ENCODE measurements around the gene TTLL11. TPM values are rescaled to one million over a fixed set of nuclear protein-coding genes. Genes with fewer than 3 reads are reported as not detected.

The TTLL11 gene
- polyA plus RNA-seq, 1 donor from 2014 or later, result 8.0 TPM

DNA sequence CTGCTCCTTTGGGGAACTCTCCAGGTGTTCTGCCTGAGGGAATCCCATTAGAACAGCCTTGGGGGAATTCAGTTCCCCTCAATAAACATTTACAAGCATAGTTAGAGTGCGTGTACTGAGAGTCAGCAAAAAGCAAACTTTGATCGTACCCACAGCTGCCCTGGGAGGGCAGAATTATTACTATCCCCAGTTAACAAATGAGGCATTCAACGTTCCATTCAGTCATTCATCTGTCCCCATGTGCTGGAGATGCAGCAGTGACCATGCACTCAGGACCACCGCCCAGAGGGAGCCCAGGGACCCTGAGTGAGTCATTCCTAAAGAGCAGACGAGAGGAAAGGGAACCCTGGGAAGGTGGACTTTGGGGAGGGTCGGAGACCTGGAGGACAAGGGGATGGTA is 19.1 kb upstream of the TTLL11 start:
- H3K9me2 ChIP-seq (ENCODE audit: insufficient read depth, low read length), result no peaks in the 10 kb centered on the region
- H3K27ac ChIP-seq (ENCODE audit: low read length), result no peak overlapping the region
- H3K4me3 ChIP-seq (ENCODE audit: low read length), result no peak overlapping the region
- no peaks in the 10 kb centered on the region for H3K36me3 ChIP-seq (ENCODE audit: insufficient read depth, low read length)
- TF ChIP-seq EP300 (conservative IDR thresholded peaks at IDR 0.05; ENCODE audit: poor library complexity, severe bottlenecking) (no peak), MXI1 (conservative IDR thresholded peaks at IDR 0.05; ENCODE audit: poor library complexity, severe bottlenecking) (no peak), POLR2AphosphoS5 (IDR thresholded peaks at IDR 0.05) (no peak), TAF1 (IDR thresholded peaks at IDR 0.05; ENCODE audit: low read depth) (no peak), SMC3 (conservative IDR thresholded peaks at IDR 0.05; ENCODE audit: poor library complexity) (no peak), RAD21 (conservative IDR thresholded peaks at IDR 0.05) (no peak), EZH2 (IDR thresholded peaks at IDR 0.05; ENCODE audit: borderline replicate concordance, insufficient read depth, low read length, poor library complexity, severe bottlenecking) (no peak)
- TF ChIP-seq, protein P1, sequence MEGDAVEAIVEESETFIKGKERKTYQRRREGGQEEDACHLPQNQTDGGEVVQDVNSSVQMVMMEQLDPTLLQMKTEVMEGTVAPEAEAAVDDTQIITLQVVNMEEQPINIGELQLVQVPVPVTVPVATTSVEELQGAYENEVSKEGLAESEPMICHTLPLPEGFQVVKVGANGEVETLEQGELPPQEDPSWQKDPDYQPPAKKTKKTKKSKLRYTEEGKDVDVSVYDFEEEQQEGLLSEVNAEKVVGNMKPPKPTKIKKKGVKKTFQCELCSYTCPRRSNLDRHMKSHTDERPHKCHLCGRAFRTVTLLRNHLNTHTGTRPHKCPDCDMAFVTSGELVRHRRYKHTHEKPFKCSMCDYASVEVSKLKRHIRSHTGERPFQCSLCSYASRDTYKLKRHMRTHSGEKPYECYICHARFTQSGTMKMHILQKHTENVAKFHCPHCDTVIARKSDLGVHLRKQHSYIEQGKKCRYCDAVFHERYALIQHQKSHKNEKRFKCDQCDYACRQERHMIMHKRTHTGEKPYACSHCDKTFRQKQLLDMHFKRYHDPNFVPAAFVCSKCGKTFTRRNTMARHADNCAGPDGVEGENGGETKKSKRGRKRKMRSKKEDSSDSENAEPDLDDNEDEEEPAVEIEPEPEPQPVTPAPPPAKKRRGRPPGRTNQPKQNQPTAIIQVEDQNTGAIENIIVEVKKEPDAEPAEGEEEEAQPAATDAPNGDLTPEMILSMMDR (IDR thresholded peaks at IDR 0.05; ENCODE audit: poor library complexity, severe bottlenecking), result no peak
- TF ChIP-seq, protein P2, sequence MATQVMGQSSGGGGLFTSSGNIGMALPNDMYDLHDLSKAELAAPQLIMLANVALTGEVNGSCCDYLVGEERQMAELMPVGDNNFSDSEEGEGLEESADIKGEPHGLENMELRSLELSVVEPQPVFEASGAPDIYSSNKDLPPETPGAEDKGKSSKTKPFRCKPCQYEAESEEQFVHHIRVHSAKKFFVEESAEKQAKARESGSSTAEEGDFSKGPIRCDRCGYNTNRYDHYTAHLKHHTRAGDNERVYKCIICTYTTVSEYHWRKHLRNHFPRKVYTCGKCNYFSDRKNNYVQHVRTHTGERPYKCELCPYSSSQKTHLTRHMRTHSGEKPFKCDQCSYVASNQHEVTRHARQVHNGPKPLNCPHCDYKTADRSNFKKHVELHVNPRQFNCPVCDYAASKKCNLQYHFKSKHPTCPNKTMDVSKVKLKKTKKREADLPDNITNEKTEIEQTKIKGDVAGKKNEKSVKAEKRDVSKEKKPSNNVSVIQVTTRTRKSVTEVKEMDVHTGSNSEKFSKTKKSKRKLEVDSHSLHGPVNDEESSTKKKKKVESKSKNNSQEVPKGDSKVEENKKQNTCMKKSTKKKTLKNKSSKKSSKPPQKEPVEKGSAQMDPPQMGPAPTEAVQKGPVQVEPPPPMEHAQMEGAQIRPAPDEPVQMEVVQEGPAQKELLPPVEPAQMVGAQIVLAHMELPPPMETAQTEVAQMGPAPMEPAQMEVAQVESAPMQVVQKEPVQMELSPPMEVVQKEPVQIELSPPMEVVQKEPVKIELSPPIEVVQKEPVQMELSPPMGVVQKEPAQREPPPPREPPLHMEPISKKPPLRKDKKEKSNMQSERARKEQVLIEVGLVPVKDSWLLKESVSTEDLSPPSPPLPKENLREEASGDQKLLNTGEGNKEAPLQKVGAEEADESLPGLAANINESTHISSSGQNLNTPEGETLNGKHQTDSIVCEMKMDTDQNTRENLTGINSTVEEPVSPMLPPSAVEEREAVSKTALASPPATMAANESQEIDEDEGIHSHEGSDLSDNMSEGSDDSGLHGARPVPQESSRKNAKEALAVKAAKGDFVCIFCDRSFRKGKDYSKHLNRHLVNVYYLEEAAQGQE (IDR thresholded peaks at IDR 0.05; ENCODE audit: borderline replicate concordance), result no peak
- H2AFZ ChIP-seq (ENCODE audit: low read depth, low read length), result no peak overlapping the region
- no peaks in the 10 kb centered on the region for H3F3A ChIP-seq (ENCODE audit: insufficient read depth, low read length, poor library complexity, severe bottlenecking)
- no peaks in the 10 kb centered on the region for H4K20me1 ChIP-seq (ENCODE audit: insufficient read depth)
- H3K9ac ChIP-seq (ENCODE audit: low read length), result no peak overlapping the region
- H3K4me2 ChIP-seq (ENCODE audit: low read length), result no peak overlapping the region
- no peaks in the 10 kb centered on the region for H3K9me3 ChIP-seq (ENCODE audit: low read length)
- no peaks in the 10 kb centered on the region for H3K27me3 ChIP-seq (ENCODE audit: insufficient read depth, low read depth, low read length)
- no peaks in the 10 kb centered on the region for H3K79me2 ChIP-seq (replicated peaks; ENCODE audit: insufficient read depth, low read length)

DNA sequence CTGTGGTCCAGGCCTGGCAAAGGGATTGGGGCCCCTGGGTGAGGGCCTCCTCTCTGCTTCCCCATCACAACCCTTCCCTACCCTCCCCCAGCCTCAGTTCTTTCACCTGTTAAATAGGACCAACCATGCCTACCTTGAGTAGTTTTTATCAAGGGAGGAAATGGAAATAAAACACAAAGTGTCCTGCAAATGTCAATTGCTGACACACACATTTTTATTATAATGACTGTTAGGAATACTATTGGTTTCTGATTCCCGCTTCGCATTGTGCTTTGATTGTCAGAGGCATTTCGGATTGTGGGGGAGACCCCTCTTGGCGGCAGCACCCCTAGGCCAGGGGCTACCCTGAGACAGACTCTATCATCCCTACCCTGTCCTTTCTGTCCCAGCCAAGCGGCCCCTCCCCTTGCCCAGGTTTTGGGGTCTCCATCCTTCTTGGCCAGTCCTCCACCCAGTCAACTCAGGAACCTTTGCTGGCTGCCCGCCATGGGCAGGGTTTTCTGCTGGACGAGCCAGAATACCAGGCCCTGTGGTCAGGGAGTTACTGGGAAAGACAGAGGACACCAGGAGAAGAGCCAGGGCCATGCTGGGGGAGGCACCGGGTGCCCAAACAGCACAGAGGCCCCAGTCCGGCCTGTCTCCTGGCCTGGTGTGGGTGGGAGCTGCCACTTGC is 18.4 kb upstream of the TTLL11 start:
- Histone ChIP-seq H3K27me3 (ENCODE audit: insufficient read depth, low read depth, low read length) (no peaks in the 10 kb centered on the region), H2AFZ (ENCODE audit: low read depth, low read length) (no peak overlapping the region), H3K9ac (ENCODE audit: low read length) (no peak overlapping the region), H3K4me3 (ENCODE audit: low read length) (no peak overlapping the region), H3K9me3 (ENCODE audit: low read length) (no peaks in the 10 kb centered on the region), H3K27ac (ENCODE audit: low read length) (no peak overlapping the region), H3K4me2 (ENCODE audit: low read length) (no peak overlapping the region), H3F3A (ENCODE audit: insufficient read depth, low read length, poor library complexity, severe bottlenecking) (no peaks in the 10 kb centered on the region), H3K9me2 (ENCODE audit: insufficient read depth, low read length) (no peaks in the 10 kb centered on the region), H4K20me1 (ENCODE audit: insufficient read depth) (no peaks in the 10 kb centered on the region), H3K79me2 (replicated peaks; ENCODE audit: insufficient read depth, low read length) (no peaks in the 10 kb centered on the region), H3K36me3 (ENCODE audit: insufficient read depth, low read length) (no peaks in the 10 kb centered on the region)
- TF ChIP-seq, protein P1 (IDR thresholded peaks at IDR 0.05; ENCODE audit: poor library complexity, severe bottlenecking), result no peak
- TF ChIP-seq, protein P2 (IDR thresholded peaks at IDR 0.05; ENCODE audit: borderline replicate concordance), result no peak
- no peak for TF ChIP-seq SMC3 (conservative IDR thresholded peaks at IDR 0.05; ENCODE audit: poor library complexity)
- no peak for TF ChIP-seq RAD21 (conservative IDR thresholded peaks at IDR 0.05)
- no peak for TF ChIP-seq POLR2AphosphoS5 (IDR thresholded peaks at IDR 0.05)
- no peak for TF ChIP-seq EZH2 (IDR thresholded peaks at IDR 0.05; ENCODE audit: borderline replicate concordance, insufficient read depth, low read length, poor library complexity, severe bottlenecking)
- no peak for TF ChIP-seq TAF1 (IDR thresholded peaks at IDR 0.05; ENCODE audit: low read depth)
- TF ChIP-seq EP300 (conservative IDR thresholded peaks at IDR 0.05; ENCODE audit: poor library complexity, severe bottlenecking), result no peak
